HCT116 (cell line): ENCODE results near the gene STPG2. TPM values are rescaled to one million over a fixed set of nuclear protein-coding genes. Genes with fewer than 3 reads are reported as not detected.

ENCODE experiments used
- ATAC-seq: fragments of 200-7000 bp; cut with Tn5 transposase; 2 replicates; pipeline ENCODE4 v1.9.1; 2020; ENCODE audit warnings: mild to moderate bottlenecking, moderate library complexity
- BruUV-seq: library from RNA; stranded (reverse); fragments of 400-500 nt; replicated peaks from 2 replicates; lab custom pipeline; 2021; lab: Mats Ljungman, UMichigan
- CTCF ChIA-PET: fragments of 300-600 bp; sonication (Branson Sonifier 250); formaldehyde crosslinking; loops from one replicate; lab custom pipeline; 2021; ENCODE audit warnings: antibody characterized with exemption; lab: Charles Lee
- POLR2A ChIA-PET: fragments of 300-600, 350-600 bp; sonication (Branson Sonifier 250); formaldehyde crosslinking; loops from one replicate; lab custom pipeline; 2021; ENCODE audit warnings: antibody characterized with exemption; lab: Charles Lee
- RAD21 ChIA-PET, 2 experiments: fragments of 300-600 bp; sonication (Branson Sonifier 250); formaldehyde crosslinking; loops; one replicate each; lab custom pipeline; 2023; ENCODE audit warnings: low total read pairs in 2 of 2; ENCODE audit not compliant: uncharacterized antibody in 2 of 2, unreplicated experiment in 2 of 2, low non-redundant PET in 1 of 2; lab: Charles Lee
- DNase-seq: peaks from one replicate; pipeline ENCODE4 v3.0.0-alpha.2; 2010; ENCODE audit warnings: low read depth, low spot score
- H2AFZ ChIP-seq: fragments of 200-600 bp; shearing (Covaris generic), sonication (generic); 2 replicates; pipeline ENCODE4 v1.6.1; 2017; ENCODE audit warnings: low read depth, mixed run types, mixed read lengths, antibody characterized with exemption, low read length; ENCODE audit not compliant: poor library complexity, severe bottlenecking
- H3K27ac ChIP-seq: 2 replicates; pipeline ENCODE4 v1.5.1; 2012; ENCODE audit warnings: low read depth, low read length
- H3K27me3 ChIP-seq: fragments of 200-600 bp; sonication (generic); 2 replicates; pipeline ENCODE4 v1.6.1; 2016; ENCODE audit warnings: mixed run types, low read length, mixed read lengths; ENCODE audit not compliant: insufficient read depth
- H3K36me3 ChIP-seq, 2 experiments: fragments of 200-500 bp in 1 of 2; fragments of 200-600 bp in 1 of 2; sonication (Bioruptor generic) in 1 of 2; sonication (generic) in 1 of 2; 2 replicates each; pipeline versions ENCODE4 v1.5.1 to v1.6.1; 2014 to 2016; ENCODE audit warnings: low read length in 2 of 2, inconsistent platforms in 1 of 2, mixed read lengths in 1 of 2, mixed run types in 1 of 2; ENCODE audit not compliant: insufficient read depth in 2 of 2, control insufficient read depth in 1 of 2
- H3K4me1 ChIP-seq, 2 experiments: fragments of 200-600 bp in 1 of 2; sonication (generic) in 1 of 2; 2 replicates each; pipeline versions ENCODE4 v1.5.1 to v1.6.1; 2012 to 2017; ENCODE audit warnings: low read length in 2 of 2, inconsistent platforms in 1 of 2, mild to moderate bottlenecking in 1 of 2, mixed read lengths in 1 of 2, mixed run types in 1 of 2, moderate library complexity in 1 of 2; ENCODE audit not compliant: insufficient read depth in 2 of 2, control insufficient read depth in 1 of 2
- H3K4me2 ChIP-seq: fragments of 200-600 bp; sonication (generic); 2 replicates; pipeline ENCODE4 v1.6.1; 2017; ENCODE audit warnings: mixed run types, low read length, mixed read lengths
- H3K4me3 ChIP-seq, 2 experiments: fragments of 200-600 bp in 1 of 2; sonication (generic) in 1 of 2; replicated peaks in 1 of 2; 2 replicates each; pipeline ENCODE4 v1.5.1; 2011 to 2016; ENCODE audit warnings: low read length in 2 of 2, control low read depth in 1 of 2, low read depth in 1 of 2, mild to moderate bottlenecking in 1 of 2, mixed read lengths in 1 of 2, mixed run types in 1 of 2
- H3K79me2 ChIP-seq: fragments of 200-600 bp; sonication (generic); 2 replicates; pipeline ENCODE4 v1.6.1; 2017; ENCODE audit warnings: mild to moderate bottlenecking, mixed run types, low read length, moderate library complexity, mixed read lengths; ENCODE audit not compliant: insufficient read depth
- H3K9ac ChIP-seq: fragments of 200-600 bp; sonication (generic); 2 replicates; pipeline ENCODE4 v1.6.1; 2016; ENCODE audit warnings: low read length, mixed read lengths
- H3K9me2 ChIP-seq: fragments of 200-600 bp; sonication (generic), shearing (Covaris generic); 2 replicates; pipeline ENCODE4 v1.6.1; 2017; ENCODE audit warnings: mixed run types, mild to moderate bottlenecking, moderate library complexity; ENCODE audit not compliant: insufficient read depth
- H3K9me3 ChIP-seq, 2 experiments: fragments of 200-500 bp in 1 of 2; fragments of 200-600 bp in 1 of 2; sonication (Bioruptor generic) in 1 of 2; sonication (generic) in 1 of 2; 2 replicates each; pipeline ENCODE4 v1.6.1; 2014 to 2017; ENCODE audit warnings: low read length in 2 of 2, mixed read lengths in 2 of 2, inconsistent platforms in 1 of 2, low read depth in 1 of 2, mild to moderate bottlenecking in 1 of 2, mixed run types in 1 of 2, moderate library complexity in 1 of 2; ENCODE audit not compliant: control insufficient read depth in 1 of 2, insufficient read depth in 1 of 2
- H4K20me1 ChIP-seq: fragments of 200-600 bp; sonication (generic), shearing (Covaris generic); 2 replicates; pipeline ENCODE4 v1.6.1; 2017; ENCODE audit warnings: mixed run types, mild to moderate bottlenecking, moderate library complexity; ENCODE audit not compliant: insufficient read depth
- CBX3 ChIP-seq: IDR thresholded peaks from 2 replicates; pipeline ENCODE4 v1.6.1; 2012; ENCODE audit warnings: low read depth
- CEBPB ChIP-seq: IDR thresholded peaks from 2 replicates; pipeline ENCODE4 v1.6.1; 2012; ENCODE audit warnings: low read depth
- CTCF ChIP-seq, 3 experiments: fragments of 200-600 bp in 1 of 3; sonication (generic) in 1 of 3; IDR thresholded peaks in 2 of 3; conservative IDR thresholded peaks in 1 of 3; 2 replicates each; pipeline ENCODE4 v1.5.1; 2012 to 2017; ENCODE audit warnings: low read depth in 2 of 3, low read length in 2 of 3, antibody characterized with exemption in 1 of 3, borderline replicate concordance in 1 of 3, control low read depth in 1 of 3, mild to moderate bottlenecking in 1 of 3, mixed read lengths in 1 of 3, mixed run types in 1 of 3, moderate library complexity in 1 of 3; ENCODE audit not compliant: insufficient read depth in 1 of 3
- EGR1 ChIP-seq: IDR thresholded peaks from 2 replicates; pipeline ENCODE4 v1.6.1; 2012; ENCODE audit warnings: low read depth
- ELF1 ChIP-seq: IDR thresholded peaks from 2 replicates; pipeline ENCODE4 v1.6.1; 2012; ENCODE audit warnings: low read depth, borderline replicate concordance
- POLR2AphosphoS5 ChIP-seq: IDR thresholded peaks from 2 replicates; pipeline ENCODE4 v1.6.1; 2011; ENCODE audit warnings: mild to moderate bottlenecking, low read depth, low read length, moderate library complexity
- RAD21 ChIP-seq: IDR thresholded peaks from 2 replicates; pipeline ENCODE4 v1.6.1; 2012; ENCODE audit warnings: low read depth, mild to moderate bottlenecking
- REST ChIP-seq: IDR thresholded peaks from 2 replicates; pipeline ENCODE4 v1.6.1; 2012; ENCODE audit warnings: low read depth
- SIN3A ChIP-seq: IDR thresholded peaks from 2 replicates; pipeline ENCODE4 v1.6.1; 2012; ENCODE audit warnings: low read depth
- SRF ChIP-seq: IDR thresholded peaks from 2 replicates; pipeline ENCODE4 v1.6.1; 2012; ENCODE audit warnings: low read depth
- ZNF274 ChIP-seq: fragments of 200-500 bp; sonication (Bioruptor generic); IDR thresholded peaks from 2 replicates; pipeline ENCODE4 v1.6.1; 2014; ENCODE audit warnings: mild to moderate bottlenecking, low read depth, low read length, inconsistent platforms
- intact Hi-C: fragments of 100-400 bp; cut with micrococcal nuclease; formaldehyde crosslinking; loops from 2 replicates; pipeline ENCODE4 v1.10.0; 2022
- total RNA-seq: library from RNA; stranded (reverse); gene quantifications from one replicate; pipeline ENCODE4 v1.2.1, GENCODE V29; 2021; ENCODE audit not compliant: unreplicated experiment
- TF ChIP-seq, protein P1 (sequence below): IDR thresholded peaks from 2 replicates; pipeline ENCODE4 v1.6.1; 2012
- TF ChIP-seq, protein P2 (sequence below): IDR thresholded peaks from 2 replicates; pipeline ENCODE4 v1.6.1; 2012

STPG2 gene
- total RNA-seq, 1 experiment from 2014 or later, result not detected

- TF ChIP-seq, protein P1, sequence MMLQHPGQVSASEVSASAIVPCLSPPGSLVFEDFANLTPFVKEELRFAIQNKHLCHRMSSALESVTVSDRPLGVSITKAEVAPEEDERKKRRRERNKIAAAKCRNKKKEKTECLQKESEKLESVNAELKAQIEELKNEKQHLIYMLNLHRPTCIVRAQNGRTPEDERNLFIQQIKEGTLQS, result no peak
- no peak for TF ChIP-seq RAD21
These were observed 519.1 kb downstream of the STPG2 start (continued) for GRCh38 chr4:97624204-97624603.

GRCh38 chr4:97605932-97606331 lies 537.3 kb downstream of the STPG2 start:
- Histone ChIP-seq H3K27ac (no peak overlapping the region), H2AFZ (peak overlapping the region; percentile 5), H3K9me3 (no peaks in the 10 kb centered on the region), H3K4me3 (no peak overlapping the region), H3K79me2 (no peaks in the 10 kb centered on the region), H3K9me2 (no peaks in the 10 kb centered on the region), H3K4me1 (no peaks in the 10 kb centered on the region), H3K9ac (no peak overlapping the region), H3K36me3 (no peaks in the 10 kb centered on the region), H3K27me3 (no peaks in the 10 kb centered on the region), H3K4me2 (no peak overlapping the region), H4K20me1 (no peaks in the 10 kb centered on the region)
- no TSS peak for BruUV-seq
- TF ChIP-seq, protein P2, sequence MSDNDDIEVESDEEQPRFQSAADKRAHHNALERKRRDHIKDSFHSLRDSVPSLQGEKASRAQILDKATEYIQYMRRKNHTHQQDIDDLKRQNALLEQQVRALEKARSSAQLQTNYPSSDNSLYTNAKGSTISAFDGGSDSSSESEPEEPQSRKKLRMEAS, result no peak
- ATAC-seq (no peak), DNase-seq (no peak)
- CTCF ChIA-PET, result no interaction called here
- intact Hi-C loops, result no loop called here
- POLR2A ChIA-PET, result no interaction called here
- RAD21 ChIA-PET, result no interaction called here

GRCh38 chr4:97593248-97593647 lies 550.0 kb downstream of the STPG2 start:
- Histone ChIP-seq H3K4me3 (no peak overlapping the region), H3K9me3 (no peaks in the 10 kb centered on the region), H3K9ac (no peak overlapping the region), H3K36me3 (no peaks in the 10 kb centered on the region), H4K20me1 (no peaks in the 10 kb centered on the region), H3K27me3 (no peaks in the 10 kb centered on the region), H3K4me1 (peaks cover 0 to 2% of the 10 kb centered on the region in 2 experiments; a peak in 1 of 4 replicates), H2AFZ (no peak overlapping the region), H3K27ac (no peak overlapping the region), H3K4me2 (no peak overlapping the region), H3K79me2 (no peaks in the 10 kb centered on the region), H3K9me2 (no peaks in the 10 kb centered on the region)
- TF ChIP-seq SIN3A, result no peak
- TF ChIP-seq EGR1, result no peak
- TF ChIP-seq ZNF274, result no peak
- TF ChIP-seq ELF1, result no peak
- TF ChIP-seq, protein P2, result no peak
- TF ChIP-seq CTCF (IDR thresholded peaks at IDR 0.05 in 2 of 3, conservative IDR thresholded peaks at IDR 0.05 in 1 of 3; ENCODE audit: borderline replicate concordance in 1 of 3, insufficient read depth in 1 of 3, low read depth in 2 of 3, low read length in 2 of 3), result no peak
- no peak for TF ChIP-seq SRF
- TF ChIP-seq RAD21, result no peak
- no peak for TF ChIP-seq CBX3
- no peak for TF ChIP-seq REST
- no peak for TF ChIP-seq CEBPB
- no peak for TF ChIP-seq POLR2AphosphoS5
- RAD21 ChIA-PET, result no interaction called here
- POLR2A ChIA-PET, result no interaction called here
- no peak for DNase-seq
- ATAC-seq, result no peak
- intact Hi-C loops, result no loop called here
- CTCF ChIA-PET, result no interaction called here
- no TSS peak for BruUV-seq
